Glutamatergic neuron (in vitro differentiated cells): Measurements from ENCODE around the gene KMT2E. TPM values are rescaled to one million over a fixed set of nuclear protein-coding genes. Genes with fewer than 3 reads are reported as not detected.

Source experiments
- DNase-seq: peaks from one replicate; pipeline ENCODE4 v3.0.0; 2022
- H3K27ac Mint-ChIP-seq: one replicate; pipeline ENCODE4 v1.8.0; 2020; ENCODE audit warnings: mild to moderate bottlenecking, mixed read lengths, inconsistent platforms; ENCODE audit not compliant: unreplicated experiment
- H3K27me3 Mint-ChIP-seq: one replicate; pipeline ENCODE4 v1.8.0; 2020; ENCODE audit warnings: mild to moderate bottlenecking, moderate library complexity, mixed read lengths, inconsistent platforms; ENCODE audit not compliant: unreplicated experiment
- H3K36me3 Mint-ChIP-seq: one replicate; pipeline ENCODE4 v1.8.0; 2020; ENCODE audit warnings: mild to moderate bottlenecking, mixed read lengths, inconsistent platforms; ENCODE audit not compliant: unreplicated experiment
- H3K4me1 Mint-ChIP-seq: one replicate; pipeline ENCODE4 v1.8.0; 2020; ENCODE audit warnings: mild to moderate bottlenecking, low read depth, mixed read lengths, inconsistent platforms; ENCODE audit not compliant: unreplicated experiment
- H3K4me3 Mint-ChIP-seq: one replicate; pipeline ENCODE4 v1.8.0; 2020; ENCODE audit warnings: mild to moderate bottlenecking, mixed read lengths, inconsistent platforms; ENCODE audit not compliant: unreplicated experiment
- H3K9me3 Mint-ChIP-seq: one replicate; pipeline ENCODE4 v1.8.0; 2020; ENCODE audit warnings: mild to moderate bottlenecking, moderate library complexity, mixed read lengths, inconsistent platforms; ENCODE audit not compliant: unreplicated experiment
- total RNA-seq: library from RNA; stranded (reverse); fragmentation: NEBNext Ultra II Directional; extraction: Animal tissue kit (Norgen Biotek cat#: 25700); gene quantifications from one replicate; pipeline ENCODE4 v1.2.1, GENCODE V29; 2021; ENCODE audit not compliant: unreplicated experiment
- TF ChIP-seq, protein P1 (sequence below): fragments of 200-600 bp; sonication (generic); IDR thresholded peaks from one replicate; pipeline ENCODE4 v1.5.0; 2021; ENCODE audit not compliant: partially characterized antibody, unreplicated experiment

Gene KMT2E
- total RNA-seq, 1 donor from 2014 or later: 126 TPM

DNA sequence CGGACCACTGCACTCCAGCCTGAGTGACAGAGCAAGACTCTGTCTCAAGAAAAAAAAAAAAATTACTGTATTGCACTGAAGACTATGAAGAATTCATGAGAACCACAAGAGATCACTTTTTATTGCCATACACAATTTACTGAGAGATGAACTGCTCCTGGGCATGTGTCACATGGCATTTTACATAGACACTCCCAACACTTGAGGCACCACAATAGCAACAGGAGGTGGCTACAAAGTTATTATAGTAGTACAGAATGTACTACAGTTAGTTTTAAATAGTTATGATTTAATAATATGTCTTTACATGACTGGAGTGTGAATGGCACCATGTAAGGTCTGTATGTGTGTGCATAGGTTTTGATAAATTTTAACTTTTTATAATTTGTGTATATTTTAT, 70.6 kb downstream of the KMT2E start:
- H3K9me3 Mint-ChIP-seq: no peaks in the 10 kb centered on the region
- no peak overlapping the region for H3K4me3 Mint-ChIP-seq
- H3K27ac Mint-ChIP-seq: no peak overlapping the region
- H3K27me3 Mint-ChIP-seq: peaks cover 2% of the 10 kb centered on the region
- TF ChIP-seq, protein P1, sequence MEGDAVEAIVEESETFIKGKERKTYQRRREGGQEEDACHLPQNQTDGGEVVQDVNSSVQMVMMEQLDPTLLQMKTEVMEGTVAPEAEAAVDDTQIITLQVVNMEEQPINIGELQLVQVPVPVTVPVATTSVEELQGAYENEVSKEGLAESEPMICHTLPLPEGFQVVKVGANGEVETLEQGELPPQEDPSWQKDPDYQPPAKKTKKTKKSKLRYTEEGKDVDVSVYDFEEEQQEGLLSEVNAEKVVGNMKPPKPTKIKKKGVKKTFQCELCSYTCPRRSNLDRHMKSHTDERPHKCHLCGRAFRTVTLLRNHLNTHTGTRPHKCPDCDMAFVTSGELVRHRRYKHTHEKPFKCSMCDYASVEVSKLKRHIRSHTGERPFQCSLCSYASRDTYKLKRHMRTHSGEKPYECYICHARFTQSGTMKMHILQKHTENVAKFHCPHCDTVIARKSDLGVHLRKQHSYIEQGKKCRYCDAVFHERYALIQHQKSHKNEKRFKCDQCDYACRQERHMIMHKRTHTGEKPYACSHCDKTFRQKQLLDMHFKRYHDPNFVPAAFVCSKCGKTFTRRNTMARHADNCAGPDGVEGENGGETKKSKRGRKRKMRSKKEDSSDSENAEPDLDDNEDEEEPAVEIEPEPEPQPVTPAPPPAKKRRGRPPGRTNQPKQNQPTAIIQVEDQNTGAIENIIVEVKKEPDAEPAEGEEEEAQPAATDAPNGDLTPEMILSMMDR: no peak
- no peak for DNase-seq
- no peaks in the 10 kb centered on the region for H3K4me1 Mint-ChIP-seq
- H3K36me3 Mint-ChIP-seq: no peaks in the 10 kb centered on the region

DNA sequence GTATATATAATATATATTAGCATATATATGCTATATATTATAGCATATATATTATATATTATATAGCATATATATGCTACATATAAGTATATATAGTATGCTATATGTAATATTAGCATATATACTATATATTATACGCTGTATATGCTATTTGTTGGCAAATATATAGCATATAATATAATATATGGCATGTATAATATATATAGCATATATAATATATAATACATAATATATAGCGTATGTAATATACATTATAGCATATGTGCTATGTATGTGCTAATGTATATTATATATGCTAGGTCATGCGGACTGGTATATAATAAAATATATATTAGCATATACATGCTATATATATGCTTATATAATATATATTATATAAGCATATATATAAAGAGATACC, 72.8 kb downstream of the KMT2E start:
- Mint-ChIP-seq H3K4me3 (no peak overlapping the region), H3K4me1 (no peaks in the 10 kb centered on the region), H3K9me3 (no peaks in the 10 kb centered on the region), H3K36me3 (no peaks in the 10 kb centered on the region), H3K27ac (no peak overlapping the region), H3K27me3 (peaks cover 2% of the 10 kb centered on the region)
- DNase-seq: no peak
- TF ChIP-seq, protein P1: no peak

GRCh38 chr7:105087981-105088380, 74.0 kb downstream of the KMT2E start:
- Mint-ChIP-seq H3K27ac (no peak overlapping the region), H3K4me3 (no peak overlapping the region), H3K36me3 (no peaks in the 10 kb centered on the region), H3K27me3 (peaks cover 2% of the 10 kb centered on the region), H3K9me3 (no peaks in the 10 kb centered on the region), H3K4me1 (no peaks in the 10 kb centered on the region)
- no peak for DNase-seq
- TF ChIP-seq, protein P1: no peak

GRCh38 chr7:105088456-105088855, 74.5 kb downstream of the KMT2E start:
- H3K4me3 Mint-ChIP-seq: no peak overlapping the region
- DNase-seq: no peak
- no peaks in the 10 kb centered on the region for H3K9me3 Mint-ChIP-seq
- no peaks in the 10 kb centered on the region for H3K36me3 Mint-ChIP-seq
- TF ChIP-seq, protein P1: no peak
- H3K27me3 Mint-ChIP-seq: peaks cover 2% of the 10 kb centered on the region
- H3K4me1 Mint-ChIP-seq: no peaks in the 10 kb centered on the region
- H3K27ac Mint-ChIP-seq: no peak overlapping the region

- Mint-ChIP-seq H3K9me3 (no peaks in the 10 kb centered on the region), H3K4me3 (no peak overlapping the region), H3K27me3 (no peaks in the 10 kb centered on the region), H3K36me3 (no peaks in the 10 kb centered on the region), H3K27ac (no peak overlapping the region), H3K4me1 (no peaks in the 10 kb centered on the region)
- no peak for DNase-seq
- TF ChIP-seq, protein P1: no peak
Observed at GRCh38 chr7:105094966-105095365, 81.0 kb downstream of the KMT2E start.
